WTC11 (cell line): ENCODE measurements around the gene ADM5. TPM values are rescaled to one million over a fixed set of nuclear protein-coding genes. Genes with fewer than 3 reads are reported as not detected.

Source experiments
- ETV6 ChIP-seq: sonication (generic); formaldehyde crosslinking; IDR thresholded peaks from 2 replicates; pipeline ENCODE4 v1.8.1; 2022; ENCODE audit warnings: mild to moderate bottlenecking, missing genetic modification reagents
- JAZF1 ChIP-seq: fragments of 250-450 bp; sonication (Bioruptor Pico); IDR thresholded peaks from 2 replicates; pipeline ENCODE4 v1.9.0; 2021; ENCODE audit warnings: moderate library complexity, mild to moderate bottlenecking, inconsistent platforms
- KAT7 ChIP-seq: sonication (generic); formaldehyde crosslinking; IDR thresholded peaks from 2 replicates; pipeline ENCODE4 v1.8.1; 2023; ENCODE audit warnings: missing genetic modification reagents, mild to moderate bottlenecking, borderline replicate concordance
- MYBL2 ChIP-seq: sonication (generic); formaldehyde crosslinking; IDR thresholded peaks from 2 replicates; pipeline ENCODE4 v1.8.1; 2023; ENCODE audit warnings: mild to moderate bottlenecking, moderate library complexity, missing genetic modification reagents
- NFATC4 ChIP-seq: fragments of 250-450 bp; sonication (Bioruptor Pico); IDR thresholded peaks from 2 replicates; pipeline ENCODE4 v1.9.0; 2021; ENCODE audit warnings: mild to moderate bottlenecking
- SMAD3 ChIP-seq: sonication (generic); formaldehyde crosslinking; IDR thresholded peaks from 2 replicates; pipeline ENCODE4 v1.8.0; 2022; ENCODE audit warnings: missing genetic modification reagents, mild to moderate bottlenecking, borderline replicate concordance
- ZNF263 ChIP-seq: sonication (generic); formaldehyde crosslinking; IDR thresholded peaks from 2 replicates; pipeline ENCODE4 v1.8.1; 2022; ENCODE audit warnings: low read depth, mild to moderate bottlenecking, moderate library complexity, missing genetic modification reagents
- ZNF317 ChIP-seq: sonication (generic); formaldehyde crosslinking; IDR thresholded peaks from 2 replicates; pipeline ENCODE4 v1.8.1; 2023; ENCODE audit warnings: low read depth, mild to moderate bottlenecking, moderate library complexity, missing genetic modification reagents, borderline replicate concordance
- ZNF416 ChIP-seq: fragments of 250-450 bp; sonication (Bioruptor Pico); IDR thresholded peaks from 2 replicates; pipeline ENCODE4 v1.9.0; 2021; ENCODE audit warnings: mild to moderate bottlenecking, inconsistent platforms
- total RNA-seq: library from RNA; stranded (reverse); gene quantifications from 3 replicates; pipeline ENCODE4 v1.2.3, GENCODE V29; 2021
- TF ChIP-seq, protein P1 (sequence below): fragments of 250-450 bp; sonication (Bioruptor Pico); IDR thresholded peaks from 2 replicates; pipeline ENCODE4 v1.9.0; 2021; ENCODE audit warnings: mild to moderate bottlenecking, borderline replicate concordance
- TF ChIP-seq, protein P2 (sequence below): fragments of 250-450 bp; sonication (Bioruptor Pico); IDR thresholded peaks from 2 replicates; pipeline ENCODE4 v1.9.0; 2021; ENCODE audit warnings: mild to moderate bottlenecking
- TF ChIP-seq, protein P3 (sequence below): fragments of 250-450 bp; sonication (Bioruptor Pico); IDR thresholded peaks from 2 replicates; pipeline ENCODE4 v2.1.2; 2022; ENCODE audit warnings: mild to moderate bottlenecking, moderate library complexity
- TF ChIP-seq, protein P4 (sequence below): sonication (generic); formaldehyde crosslinking; IDR thresholded peaks from 2 replicates; pipeline ENCODE4 v1.8.0; 2022; ENCODE audit warnings: missing genetic modification reagents
- TF ChIP-seq, protein P5 (sequence below): sonication (generic); formaldehyde crosslinking; IDR thresholded peaks from 2 replicates; pipeline ENCODE4 v1.8.1; 2023; ENCODE audit warnings: mild to moderate bottlenecking, moderate library complexity, missing genetic modification reagents
- TF ChIP-seq, protein P6 (sequence below): fragments of 200-600 bp; IDR thresholded peaks from 2 replicates; pipeline ENCODE4 v1.8.0; 2022; ENCODE audit warnings: antibody characterized with exemption
- TF ChIP-seq, protein P7 (sequence below): sonication (generic); formaldehyde crosslinking; IDR thresholded peaks from 2 replicates; pipeline ENCODE4 v1.8.1; 2023; ENCODE audit warnings: mild to moderate bottlenecking, missing genetic modification reagents, moderate library complexity
- TF ChIP-seq, protein P8 (sequence below): sonication (generic); formaldehyde crosslinking; IDR thresholded peaks from 2 replicates; pipeline ENCODE4 v1.8.1; 2022; ENCODE audit warnings: low read depth, mild to moderate bottlenecking, moderate library complexity, missing genetic modification reagents, borderline replicate concordance

Gene ADM5
- total RNA-seq, 1 experiment from 2014 or later = 6.7 TPM

DNA sequence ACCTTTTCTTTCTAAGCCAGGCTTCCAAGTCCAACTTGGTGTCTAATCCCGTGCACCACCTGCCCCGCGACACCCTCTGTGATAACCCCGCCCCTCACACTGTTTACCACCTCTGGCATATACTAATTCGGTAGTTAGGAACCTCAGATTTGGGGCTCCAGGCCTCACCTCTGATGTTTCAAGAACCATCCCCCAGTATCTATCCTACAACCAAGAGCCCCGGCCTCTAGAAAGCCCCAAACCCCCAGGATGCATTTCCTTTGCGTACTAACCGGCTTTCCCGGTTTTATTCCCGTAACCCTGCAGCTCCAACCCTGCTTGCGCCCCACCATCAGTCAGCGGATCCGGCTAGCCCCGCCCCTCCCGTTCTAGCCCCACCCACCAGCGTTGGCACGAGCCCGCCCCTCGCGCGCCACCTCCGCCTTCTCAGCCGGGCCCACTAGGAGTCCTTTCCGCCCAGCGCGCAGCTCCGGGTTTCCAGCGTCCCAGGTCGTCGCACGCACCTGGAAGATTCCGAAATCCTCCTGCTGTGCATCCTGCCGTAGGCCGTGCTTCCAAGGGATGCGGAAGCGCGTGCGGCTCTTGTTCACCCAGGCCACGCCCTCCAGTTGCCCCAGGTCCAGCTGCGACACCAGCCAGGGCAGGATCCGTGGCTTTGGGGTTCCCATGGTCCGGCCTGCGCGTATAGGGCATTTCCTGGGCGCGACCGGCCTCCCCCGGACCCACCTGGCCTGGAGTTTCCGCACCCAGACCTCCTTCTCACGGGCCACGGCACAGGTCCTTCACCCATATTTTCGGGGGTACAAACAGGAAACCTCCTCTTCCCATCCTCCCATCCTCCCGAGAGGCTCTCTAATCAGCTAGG lies 25.0 kb upstream of the ADM5 start (continued):
- TF ChIP-seq, protein P1, sequence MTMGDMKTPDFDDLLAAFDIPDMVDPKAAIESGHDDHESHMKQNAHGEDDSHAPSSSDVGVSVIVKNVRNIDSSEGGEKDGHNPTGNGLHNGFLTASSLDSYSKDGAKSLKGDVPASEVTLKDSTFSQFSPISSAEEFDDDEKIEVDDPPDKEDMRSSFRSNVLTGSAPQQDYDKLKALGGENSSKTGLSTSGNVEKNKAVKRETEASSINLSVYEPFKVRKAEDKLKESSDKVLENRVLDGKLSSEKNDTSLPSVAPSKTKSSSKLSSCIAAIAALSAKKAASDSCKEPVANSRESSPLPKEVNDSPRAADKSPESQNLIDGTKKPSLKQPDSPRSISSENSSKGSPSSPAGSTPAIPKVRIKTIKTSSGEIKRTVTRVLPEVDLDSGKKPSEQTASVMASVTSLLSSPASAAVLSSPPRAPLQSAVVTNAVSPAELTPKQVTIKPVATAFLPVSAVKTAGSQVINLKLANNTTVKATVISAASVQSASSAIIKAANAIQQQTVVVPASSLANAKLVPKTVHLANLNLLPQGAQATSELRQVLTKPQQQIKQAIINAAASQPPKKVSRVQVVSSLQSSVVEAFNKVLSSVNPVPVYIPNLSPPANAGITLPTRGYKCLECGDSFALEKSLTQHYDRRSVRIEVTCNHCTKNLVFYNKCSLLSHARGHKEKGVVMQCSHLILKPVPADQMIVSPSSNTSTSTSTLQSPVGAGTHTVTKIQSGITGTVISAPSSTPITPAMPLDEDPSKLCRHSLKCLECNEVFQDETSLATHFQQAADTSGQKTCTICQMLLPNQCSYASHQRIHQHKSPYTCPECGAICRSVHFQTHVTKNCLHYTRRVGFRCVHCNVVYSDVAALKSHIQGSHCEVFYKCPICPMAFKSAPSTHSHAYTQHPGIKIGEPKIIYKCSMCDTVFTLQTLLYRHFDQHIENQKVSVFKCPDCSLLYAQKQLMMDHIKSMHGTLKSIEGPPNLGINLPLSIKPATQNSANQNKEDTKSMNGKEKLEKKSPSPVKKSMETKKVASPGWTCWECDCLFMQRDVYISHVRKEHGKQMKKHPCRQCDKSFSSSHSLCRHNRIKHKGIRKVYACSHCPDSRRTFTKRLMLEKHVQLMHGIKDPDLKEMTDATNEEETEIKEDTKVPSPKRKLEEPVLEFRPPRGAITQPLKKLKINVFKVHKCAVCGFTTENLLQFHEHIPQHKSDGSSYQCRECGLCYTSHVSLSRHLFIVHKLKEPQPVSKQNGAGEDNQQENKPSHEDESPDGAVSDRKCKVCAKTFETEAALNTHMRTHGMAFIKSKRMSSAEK (CRISPR knock-in tag) = no peak
- TF ChIP-seq ZNF416 (CRISPR knock-in tag) (0 out of 2 replicates have a peak, but pooled peaks have one; percentile 40), SMAD3 (no peak), KAT7 (CRISPR knock-in tag) (no peak), JAZF1 (CRISPR knock-in tag) (no peak), MYBL2 (CRISPR knock-in tag) (peak; percentile 46; the same call in 1 of the 2 replicates), NFATC4 (CRISPR knock-in tag) (no peak), ZNF317 (0 out of 2 replicates have a peak, but pooled peaks have one; percentile 40), ETV6 (CRISPR knock-in tag) (peak; percentile 91), ZNF263 (no peak)
- TF ChIP-seq, protein P2, sequence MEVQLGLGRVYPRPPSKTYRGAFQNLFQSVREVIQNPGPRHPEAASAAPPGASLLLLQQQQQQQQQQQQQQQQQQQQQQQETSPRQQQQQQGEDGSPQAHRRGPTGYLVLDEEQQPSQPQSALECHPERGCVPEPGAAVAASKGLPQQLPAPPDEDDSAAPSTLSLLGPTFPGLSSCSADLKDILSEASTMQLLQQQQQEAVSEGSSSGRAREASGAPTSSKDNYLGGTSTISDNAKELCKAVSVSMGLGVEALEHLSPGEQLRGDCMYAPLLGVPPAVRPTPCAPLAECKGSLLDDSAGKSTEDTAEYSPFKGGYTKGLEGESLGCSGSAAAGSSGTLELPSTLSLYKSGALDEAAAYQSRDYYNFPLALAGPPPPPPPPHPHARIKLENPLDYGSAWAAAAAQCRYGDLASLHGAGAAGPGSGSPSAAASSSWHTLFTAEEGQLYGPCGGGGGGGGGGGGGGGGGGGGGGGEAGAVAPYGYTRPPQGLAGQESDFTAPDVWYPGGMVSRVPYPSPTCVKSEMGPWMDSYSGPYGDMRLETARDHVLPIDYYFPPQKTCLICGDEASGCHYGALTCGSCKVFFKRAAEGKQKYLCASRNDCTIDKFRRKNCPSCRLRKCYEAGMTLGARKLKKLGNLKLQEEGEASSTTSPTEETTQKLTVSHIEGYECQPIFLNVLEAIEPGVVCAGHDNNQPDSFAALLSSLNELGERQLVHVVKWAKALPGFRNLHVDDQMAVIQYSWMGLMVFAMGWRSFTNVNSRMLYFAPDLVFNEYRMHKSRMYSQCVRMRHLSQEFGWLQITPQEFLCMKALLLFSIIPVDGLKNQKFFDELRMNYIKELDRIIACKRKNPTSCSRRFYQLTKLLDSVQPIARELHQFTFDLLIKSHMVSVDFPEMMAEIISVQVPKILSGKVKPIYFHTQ (CRISPR knock-in tag) = no peak
- TF ChIP-seq, protein P3, sequence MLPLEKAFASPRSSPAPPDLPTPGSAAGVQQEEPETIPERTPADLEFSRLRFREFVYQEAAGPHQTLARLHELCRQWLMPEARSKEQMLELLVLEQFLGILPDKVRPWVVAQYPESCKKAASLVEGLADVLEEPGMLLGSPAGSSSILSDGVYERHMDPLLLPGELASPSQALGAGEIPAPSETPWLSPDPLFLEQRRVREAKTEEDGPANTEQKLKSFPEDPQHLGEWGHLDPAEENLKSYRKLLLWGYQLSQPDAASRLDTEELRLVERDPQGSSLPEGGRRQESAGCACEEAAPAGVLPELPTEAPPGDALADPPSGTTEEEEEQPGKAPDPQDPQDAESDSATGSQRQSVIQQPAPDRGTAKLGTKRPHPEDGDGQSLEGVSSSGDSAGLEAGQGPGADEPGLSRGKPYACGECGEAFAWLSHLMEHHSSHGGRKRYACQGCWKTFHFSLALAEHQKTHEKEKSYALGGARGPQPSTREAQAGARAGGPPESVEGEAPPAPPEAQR = no peak
- TF ChIP-seq, protein P4, sequence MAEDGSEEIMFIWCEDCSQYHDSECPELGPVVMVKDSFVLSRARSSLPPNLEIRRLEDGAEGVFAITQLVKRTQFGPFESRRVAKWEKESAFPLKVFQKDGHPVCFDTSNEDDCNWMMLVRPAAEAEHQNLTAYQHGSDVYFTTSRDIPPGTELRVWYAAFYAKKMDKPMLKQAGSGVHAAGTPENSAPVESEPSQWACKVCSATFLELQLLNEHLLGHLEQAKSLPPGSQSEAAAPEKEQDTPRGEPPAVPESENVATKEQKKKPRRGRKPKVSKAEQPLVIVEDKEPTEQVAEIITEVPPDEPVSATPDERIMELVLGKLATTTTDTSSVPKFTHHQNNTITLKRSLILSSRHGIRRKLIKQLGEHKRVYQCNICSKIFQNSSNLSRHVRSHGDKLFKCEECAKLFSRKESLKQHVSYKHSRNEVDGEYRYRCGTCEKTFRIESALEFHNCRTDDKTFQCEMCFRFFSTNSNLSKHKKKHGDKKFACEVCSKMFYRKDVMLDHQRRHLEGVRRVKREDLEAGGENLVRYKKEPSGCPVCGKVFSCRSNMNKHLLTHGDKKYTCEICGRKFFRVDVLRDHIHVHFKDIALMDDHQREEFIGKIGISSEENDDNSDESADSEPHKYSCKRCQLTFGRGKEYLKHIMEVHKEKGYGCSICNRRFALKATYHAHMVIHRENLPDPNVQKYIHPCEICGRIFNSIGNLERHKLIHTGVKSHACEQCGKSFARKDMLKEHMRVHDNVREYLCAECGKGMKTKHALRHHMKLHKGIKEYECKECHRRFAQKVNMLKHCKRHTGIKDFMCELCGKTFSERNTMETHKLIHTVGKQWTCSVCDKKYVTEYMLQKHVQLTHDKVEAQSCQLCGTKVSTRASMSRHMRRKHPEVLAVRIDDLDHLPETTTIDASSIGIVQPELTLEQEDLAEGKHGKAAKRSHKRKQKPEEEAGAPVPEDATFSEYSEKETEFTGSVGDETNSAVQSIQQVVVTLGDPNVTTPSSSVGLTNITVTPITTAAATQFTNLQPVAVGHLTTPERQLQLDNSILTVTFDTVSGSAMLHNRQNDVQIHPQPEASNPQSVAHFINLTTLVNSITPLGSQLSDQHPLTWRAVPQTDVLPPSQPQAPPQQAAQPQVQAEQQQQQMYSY (CRISPR knock-in tag) = peak; percentile 69
- TF ChIP-seq, protein P5, sequence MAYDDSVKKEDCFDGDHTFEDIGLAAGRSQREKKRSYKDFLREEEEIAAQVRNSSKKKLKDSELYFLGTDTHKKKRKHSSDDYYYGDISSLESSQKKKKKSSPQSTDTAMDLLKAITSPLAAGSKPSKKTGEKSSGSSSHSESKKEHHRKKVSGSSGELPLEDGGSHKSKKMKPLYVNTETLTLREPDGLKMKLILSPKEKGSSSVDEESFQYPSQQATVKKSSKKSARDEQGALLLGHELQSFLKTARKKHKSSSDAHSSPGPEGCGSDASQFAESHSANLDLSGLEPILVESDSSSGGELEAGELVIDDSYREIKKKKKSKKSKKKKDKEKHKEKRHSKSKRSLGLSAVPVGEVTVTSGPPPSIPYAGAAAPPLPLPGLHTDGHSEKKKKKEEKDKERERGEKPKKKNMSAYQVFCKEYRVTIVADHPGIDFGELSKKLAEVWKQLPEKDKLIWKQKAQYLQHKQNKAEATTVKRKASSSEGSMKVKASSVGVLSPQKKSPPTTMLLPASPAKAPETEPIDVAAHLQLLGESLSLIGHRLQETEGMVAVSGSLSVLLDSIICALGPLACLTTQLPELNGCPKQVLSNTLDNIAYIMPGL = peak; percentile 53; the same call in 1 of the 2 replicates
- TF ChIP-seq, protein P6, sequence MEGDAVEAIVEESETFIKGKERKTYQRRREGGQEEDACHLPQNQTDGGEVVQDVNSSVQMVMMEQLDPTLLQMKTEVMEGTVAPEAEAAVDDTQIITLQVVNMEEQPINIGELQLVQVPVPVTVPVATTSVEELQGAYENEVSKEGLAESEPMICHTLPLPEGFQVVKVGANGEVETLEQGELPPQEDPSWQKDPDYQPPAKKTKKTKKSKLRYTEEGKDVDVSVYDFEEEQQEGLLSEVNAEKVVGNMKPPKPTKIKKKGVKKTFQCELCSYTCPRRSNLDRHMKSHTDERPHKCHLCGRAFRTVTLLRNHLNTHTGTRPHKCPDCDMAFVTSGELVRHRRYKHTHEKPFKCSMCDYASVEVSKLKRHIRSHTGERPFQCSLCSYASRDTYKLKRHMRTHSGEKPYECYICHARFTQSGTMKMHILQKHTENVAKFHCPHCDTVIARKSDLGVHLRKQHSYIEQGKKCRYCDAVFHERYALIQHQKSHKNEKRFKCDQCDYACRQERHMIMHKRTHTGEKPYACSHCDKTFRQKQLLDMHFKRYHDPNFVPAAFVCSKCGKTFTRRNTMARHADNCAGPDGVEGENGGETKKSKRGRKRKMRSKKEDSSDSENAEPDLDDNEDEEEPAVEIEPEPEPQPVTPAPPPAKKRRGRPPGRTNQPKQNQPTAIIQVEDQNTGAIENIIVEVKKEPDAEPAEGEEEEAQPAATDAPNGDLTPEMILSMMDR = no peak
- TF ChIP-seq, protein P7, sequence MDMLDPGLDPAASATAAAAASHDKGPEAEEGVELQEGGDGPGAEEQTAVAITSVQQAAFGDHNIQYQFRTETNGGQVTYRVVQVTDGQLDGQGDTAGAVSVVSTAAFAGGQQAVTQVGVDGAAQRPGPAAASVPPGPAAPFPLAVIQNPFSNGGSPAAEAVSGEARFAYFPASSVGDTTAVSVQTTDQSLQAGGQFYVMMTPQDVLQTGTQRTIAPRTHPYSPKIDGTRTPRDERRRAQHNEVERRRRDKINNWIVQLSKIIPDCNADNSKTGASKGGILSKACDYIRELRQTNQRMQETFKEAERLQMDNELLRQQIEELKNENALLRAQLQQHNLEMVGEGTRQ (CRISPR knock-in tag) = no peak
- TF ChIP-seq, protein P8, sequence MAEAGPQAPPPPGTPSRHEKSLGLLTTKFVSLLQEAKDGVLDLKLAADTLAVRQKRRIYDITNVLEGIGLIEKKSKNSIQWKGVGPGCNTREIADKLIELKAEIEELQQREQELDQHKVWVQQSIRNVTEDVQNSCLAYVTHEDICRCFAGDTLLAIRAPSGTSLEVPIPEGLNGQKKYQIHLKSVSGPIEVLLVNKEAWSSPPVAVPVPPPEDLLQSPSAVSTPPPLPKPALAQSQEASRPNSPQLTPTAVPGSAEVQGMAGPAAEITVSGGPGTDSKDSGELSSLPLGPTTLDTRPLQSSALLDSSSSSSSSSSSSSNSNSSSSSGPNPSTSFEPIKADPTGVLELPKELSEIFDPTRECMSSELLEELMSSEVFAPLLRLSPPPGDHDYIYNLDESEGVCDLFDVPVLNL (CRISPR knock-in tag) = no peak
